ENCODE data around the gene ENOPH1. TPM values are rescaled to one million over a fixed set of nuclear protein-coding genes. Genes with fewer than 3 reads are reported as not detected.
A peak's percentile ranks its signal among the peaks of the same experiment; 100 is the strongest.
"Not testable (repeated sequence)": the region's sequence is repeated elsewhere in the genome, so short reads cannot be mapped to it uniquely, and the experiment has no call there.

The ENOPH1 gene
- total RNA-seq (ENCODE audit: low replicate concordance): 33.1 and 35.6 TPM in 2 replicates
- long read RNA-seq, transcript ENOPH1-201 (6 exons, 2,025 nt): major isoform, 291 of 356 reads
- long read RNA-seq, transcript ENOPH1-203 (6 exons, 1,874 nt): minor isoform, 38 of 356 reads
- long read RNA-seq, transcript ENOPH1-202 (5 exons, 1,689 nt): minor isoform, 13 of 356 reads
- long read RNA-seq, partial matches to known transcripts: 2 of 356 reads
- long read RNA-seq, other reads (novel, unspliced or antisense): 12 of 356 reads

DNA sequence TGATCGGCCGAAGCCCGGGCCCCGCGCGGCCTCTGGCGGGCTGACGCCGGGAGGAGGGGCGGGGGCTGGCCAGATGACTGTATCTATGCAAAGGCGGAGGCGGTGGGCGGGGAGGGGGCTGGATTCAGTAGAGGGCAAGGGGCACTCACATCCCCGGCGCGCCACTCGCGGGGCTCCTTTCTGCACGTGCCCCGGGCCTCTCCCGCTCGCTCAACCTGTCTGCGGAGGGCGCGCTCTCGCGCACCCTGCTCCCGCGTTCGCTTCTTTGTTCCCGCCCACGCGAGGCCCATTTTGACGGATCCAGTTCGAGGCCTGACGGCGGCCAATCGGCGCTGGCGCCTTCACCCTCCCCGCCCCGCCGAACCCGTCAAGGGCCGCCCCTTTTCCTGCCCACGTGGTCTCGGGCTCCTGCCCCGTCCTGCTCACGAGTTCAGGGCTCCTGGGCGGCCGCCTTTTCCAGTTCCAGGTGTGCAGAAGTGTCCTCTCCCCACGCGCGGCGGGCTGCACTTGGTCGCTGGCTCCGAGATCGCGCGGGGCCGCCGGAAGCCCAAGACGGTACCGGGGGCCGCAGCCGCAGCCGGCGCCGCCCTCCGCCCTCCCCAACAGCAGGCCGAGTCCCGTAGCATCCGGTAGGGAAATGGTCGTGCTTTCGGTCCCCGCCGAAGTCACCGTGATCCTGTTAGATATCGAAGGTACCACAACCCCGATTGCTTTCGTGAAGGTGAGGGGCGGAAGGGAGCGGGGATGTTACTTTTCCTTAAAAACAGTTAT, at the start of gene ENOPH1, which contains the start of gene HNRNPDL:
ENOPH1 (plus strand) TSS at position 398 of the 771 bp plus-strand sequence; CDS start at position 638, 240 bp downstream.
HNRNPDL (minus strand) TSS at position 270 of the 771 bp plus-strand sequence. CDS start 772 bp downstream, outside the sequence.
- no peaks in the 10 kb centered on the region for H3K27me3 Mint-ChIP-seq
- peak within 1 kb of the TSS; percentile 99 for H3K4me3 Mint-ChIP-seq
- peak within 1 kb of the TSS; percentile 99 for H3K27ac Mint-ChIP-seq
- peaks cover 45% of the 10 kb centered on the region for H3K36me3 Mint-ChIP-seq
- peak; percentile 99 for DNase-seq (ENCODE audit: extremely low spot score, unreplicated experiment)
- no peaks in the 10 kb centered on the region for H3K9me3 Mint-ChIP-seq
- H3K4me1 Mint-ChIP-seq (ENCODE audit: unreplicated experiment): peaks cover 37% of the 10 kb centered on the region
- TF ChIP-seq, protein P1, sequence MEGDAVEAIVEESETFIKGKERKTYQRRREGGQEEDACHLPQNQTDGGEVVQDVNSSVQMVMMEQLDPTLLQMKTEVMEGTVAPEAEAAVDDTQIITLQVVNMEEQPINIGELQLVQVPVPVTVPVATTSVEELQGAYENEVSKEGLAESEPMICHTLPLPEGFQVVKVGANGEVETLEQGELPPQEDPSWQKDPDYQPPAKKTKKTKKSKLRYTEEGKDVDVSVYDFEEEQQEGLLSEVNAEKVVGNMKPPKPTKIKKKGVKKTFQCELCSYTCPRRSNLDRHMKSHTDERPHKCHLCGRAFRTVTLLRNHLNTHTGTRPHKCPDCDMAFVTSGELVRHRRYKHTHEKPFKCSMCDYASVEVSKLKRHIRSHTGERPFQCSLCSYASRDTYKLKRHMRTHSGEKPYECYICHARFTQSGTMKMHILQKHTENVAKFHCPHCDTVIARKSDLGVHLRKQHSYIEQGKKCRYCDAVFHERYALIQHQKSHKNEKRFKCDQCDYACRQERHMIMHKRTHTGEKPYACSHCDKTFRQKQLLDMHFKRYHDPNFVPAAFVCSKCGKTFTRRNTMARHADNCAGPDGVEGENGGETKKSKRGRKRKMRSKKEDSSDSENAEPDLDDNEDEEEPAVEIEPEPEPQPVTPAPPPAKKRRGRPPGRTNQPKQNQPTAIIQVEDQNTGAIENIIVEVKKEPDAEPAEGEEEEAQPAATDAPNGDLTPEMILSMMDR (conservative IDR thresholded peaks at IDR 0.05): no peak

DNA sequence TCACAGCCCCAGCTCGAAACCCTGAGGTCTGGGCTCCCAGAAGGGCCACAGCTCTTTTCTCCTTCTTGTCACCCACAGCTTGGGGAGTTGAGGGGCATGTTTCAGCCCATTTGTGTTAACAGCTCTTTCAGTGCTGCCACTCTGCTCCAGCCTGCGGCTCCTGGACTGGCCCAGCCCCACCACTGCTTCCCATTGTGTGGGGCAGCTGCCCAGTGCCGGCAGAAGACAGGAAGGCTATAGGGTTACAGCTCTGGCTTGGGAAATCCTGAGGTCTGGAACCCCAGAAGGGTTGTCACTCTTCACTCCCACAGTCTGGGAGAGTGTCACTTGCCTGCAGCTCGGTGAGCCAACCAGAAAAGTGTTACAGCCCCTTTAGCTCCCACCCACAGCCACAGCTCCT, 49.6 kb upstream of the ENOPH1 start:
- no peak overlapping the region for H3K27ac Mint-ChIP-seq

DNA sequence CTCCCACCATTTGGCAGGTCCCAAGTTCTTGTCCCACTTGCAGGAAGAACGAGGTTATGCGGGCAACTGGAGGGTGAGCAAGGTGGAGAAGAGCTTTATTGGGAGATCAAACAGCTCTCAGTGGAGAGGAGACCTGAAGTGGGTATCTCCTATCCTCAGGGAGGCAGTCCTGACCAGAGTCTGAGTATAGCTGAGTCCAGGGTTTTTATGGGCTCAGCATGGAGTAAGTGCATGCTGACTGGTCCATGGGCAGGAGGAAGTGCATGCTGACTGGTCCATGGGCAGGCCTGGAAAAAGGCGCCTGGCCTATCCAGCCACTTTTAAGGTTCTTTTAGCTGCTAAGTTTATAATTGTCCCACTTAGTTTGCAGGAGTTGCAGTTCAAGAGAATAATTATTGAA, 49.2 kb upstream of the ENOPH1 start:
- peaks cover 8% of the 10 kb centered on the region for H3K9me3 Mint-ChIP-seq
- TF ChIP-seq, protein P1 (conservative IDR thresholded peaks at IDR 0.05): no peak
- H3K4me3 Mint-ChIP-seq: no peak overlapping the region
- peaks cover 18% of the 10 kb centered on the region for H3K36me3 Mint-ChIP-seq
- no peaks in the 10 kb centered on the region for H3K27me3 Mint-ChIP-seq
- no peak overlapping the region for H3K27ac Mint-ChIP-seq
- DNase-seq (ENCODE audit: extremely low spot score, unreplicated experiment): no peak
- H3K4me1 Mint-ChIP-seq (ENCODE audit: unreplicated experiment): peaks cover 8% of the 10 kb centered on the region

More for the DNA sequence above, 49.6 kb upstream of the ENOPH1 start:
- Mint-ChIP-seq H3K4me1 (ENCODE audit: unreplicated experiment) (peaks cover 11% of the 10 kb centered on the region), H3K36me3 (peaks cover 20% of the 10 kb centered on the region), H3K9me3 (peaks cover 6% of the 10 kb centered on the region), H3K4me3 (no peak overlapping the region), H3K27me3 (no peaks in the 10 kb centered on the region)
- DNase-seq (ENCODE audit: extremely low spot score, unreplicated experiment): no peak
- TF ChIP-seq, protein P1 (conservative IDR thresholded peaks at IDR 0.05): no peak

- Mint-ChIP-seq H3K9me3 (peaks cover 8% of the 10 kb centered on the region), H3K4me3 (no peak overlapping the region), H3K27me3 (no peaks in the 10 kb centered on the region), H3K4me1 (ENCODE audit: unreplicated experiment) (peaks cover 4% of the 10 kb centered on the region), H3K27ac (no peak overlapping the region), H3K36me3 (peaks cover 13% of the 10 kb centered on the region)
- TF ChIP-seq, protein P1 (conservative IDR thresholded peaks at IDR 0.05): no peak
- DNase-seq (ENCODE audit: extremely low spot score, unreplicated experiment): no peak
Observed at GRCh38 chr4:82381661-82382296, 48.6 kb upstream of the ENOPH1 start.

- TF ChIP-seq, protein P1 (conservative IDR thresholded peaks at IDR 0.05): no peak
- no peaks in the 10 kb centered on the region for H3K27me3 Mint-ChIP-seq
- H3K4me1 Mint-ChIP-seq (ENCODE audit: unreplicated experiment): peaks cover 1% of the 10 kb centered on the region
- H3K9me3 Mint-ChIP-seq: peaks cover 8% of the 10 kb centered on the region
- H3K4me3 Mint-ChIP-seq: no peak overlapping the region
- DNase-seq (ENCODE audit: extremely low spot score, unreplicated experiment): no peak
- H3K36me3 Mint-ChIP-seq: peaks cover 12% of the 10 kb centered on the region
- no peak overlapping the region for H3K27ac Mint-ChIP-seq
Observed at GRCh38 chr4:82382751-82383150, 47.6 kb upstream of the ENOPH1 start.

DNA sequence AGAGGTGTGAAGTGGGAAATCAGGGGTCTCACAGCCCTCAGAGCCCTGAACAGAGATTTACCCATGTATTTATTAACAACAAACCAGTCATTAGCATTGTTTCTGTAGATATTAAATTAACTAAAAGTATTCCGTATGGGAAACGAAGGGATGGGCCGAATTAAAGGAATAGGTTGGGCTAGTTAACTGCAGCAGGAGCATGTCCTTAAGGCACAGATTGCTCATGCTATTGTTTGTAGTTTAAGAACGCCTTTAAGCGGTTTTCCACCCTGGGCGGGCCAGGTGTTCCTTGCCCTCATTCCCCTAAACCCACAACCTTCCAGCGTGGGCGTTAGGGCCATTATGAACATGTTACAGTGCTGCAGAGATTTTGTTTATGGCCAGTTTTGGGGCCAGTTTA, 44.1 kb upstream of the ENOPH1 start:
- not testable (repeated sequence) for H3K27ac Mint-ChIP-seq; H3K27me3 Mint-ChIP-seq; H3K4me3 Mint-ChIP-seq; H3K4me1 Mint-ChIP-seq (ENCODE audit: unreplicated experiment); DNase-seq (ENCODE audit: extremely low spot score, unreplicated experiment); H3K9me3 Mint-ChIP-seq
- peaks cover 11% of the 10 kb centered on the region for H3K36me3 Mint-ChIP-seq

Measured in type B pancreatic cell (in vitro differentiated cells).